Breast epithelium (tissue), 4 donors: Measurements from ENCODE around the gene FPGT. TPM values are rescaled to one million over a fixed set of nuclear protein-coding genes. Genes with fewer than 3 reads are reported as not detected.

Source experiments
- DNase-seq, 2 donors: peaks; one replicate each; pipeline ENCODE4 v3.0.0-alpha.2; 2019; ENCODE audit warnings: low spot score in 2 of 2
- H3K27ac ChIP-seq, 2 donors: fragments of 200-600 bp; sonication (generic) in 1 of 2; one replicate each; pipeline ENCODE4 v1.5.1; 2016 to 2019; ENCODE audit warnings: mild to moderate bottlenecking in 1 of 2
- H3K27me3 ChIP-seq, 2 donors: fragments of 200-600 bp; sonication (generic) in 1 of 2; one replicate each; pipeline versions ENCODE4 v1.5.1 to v1.6.0; 2017 to 2019; ENCODE audit warnings: control low read depth in 1 of 2, mild to moderate bottlenecking in 1 of 2
- H3K36me3 ChIP-seq: fragments of 200-600 bp; one replicate; pipeline ENCODE4 v1.5.1; 2019
- H3K4me1 ChIP-seq, 2 donors: fragments of 200-600 bp; sonication (generic); one replicate each; pipeline ENCODE4 v1.5.1; 2016 to 2019; ENCODE audit warnings: control low read depth in 1 of 2
- H3K4me3 ChIP-seq, 3 donors: fragments of 200-600 bp; sonication (generic); 1 replicate in 2 of 3; 2 replicates in 1 of 3; pipeline ENCODE4 v1.5.1; 2016 to 2019; ENCODE audit warnings: mild to moderate bottlenecking in 3 of 3, moderate library complexity in 2 of 3
- H3K9me3 ChIP-seq, 2 donors: fragments of 200-600 bp; sonication (generic) in 1 of 2; one replicate each; pipeline ENCODE4 v1.5.1; 2016 to 2019; ENCODE audit warnings: control low read depth in 1 of 2
- CTCF ChIP-seq, 3 donors: fragments of 450-650 bp; IDR thresholded peaks; one replicate each; pipeline ENCODE4 v1.5.1; 2016 to 2017; ENCODE audit warnings: antibody characterized with exemption in 3 of 3, mild to moderate bottlenecking in 3 of 3, moderate library complexity in 3 of 3
- POLR2A ChIP-seq: fragments of 450-650 bp; IDR thresholded peaks from one replicate; pipeline ENCODE4 v1.6.1; 2016; ENCODE audit warnings: antibody characterized with exemption, mild to moderate bottlenecking, moderate library complexity
- POLR2AphosphoS5 ChIP-seq, 3 donors: sonication (generic); formaldehyde crosslinking; IDR thresholded peaks; one replicate each; pipeline ENCODE4 v1.6.1; 2017; ENCODE audit warnings: antibody characterized with exemption in 3 of 3
- intact Hi-C: fragments of 100-400 bp; cut with DNase I; formaldehyde crosslinking; loops from one replicate; pipeline ENCODE4 v1.15.1; 2023; ENCODE audit warnings: low total_unique reads
- total RNA-seq, 3 donors: library from RNA; depleted of rRNA; stranded (reverse); fragments of >200 nt; gene quantifications; one replicate each; pipeline ENCODE4 v1.1.0, GENCODE V29; 2016

The FPGT gene
- total RNA-seq, 3 donors from 2014 or later = 11.5 to 23.7 (median 17.3) TPM

- no peaks in the 10 kb centered on the region for H3K36me3 ChIP-seq
- no peak overlapping the region for H3K4me3 ChIP-seq
- no peak overlapping the region for H3K27ac ChIP-seq
- DNase-seq = no peak
- intact Hi-C loops = no loop called here
- TF ChIP-seq CTCF (IDR thresholded peaks at IDR 0.05) (no peak), POLR2A (no peak), POLR2AphosphoS5 (IDR thresholded peaks at IDR 0.05) (no peak)
- no peaks in the 10 kb centered on the region for H3K4me1 ChIP-seq
- no peaks in the 10 kb centered on the region for H3K27me3 ChIP-seq
- no peaks in the 10 kb centered on the region for H3K9me3 ChIP-seq
Observed at GRCh38 chr1:74180490-74180889, 17.6 kb upstream of the FPGT start.

- Histone ChIP-seq H3K9me3 (no peaks in the 10 kb centered on the region), H3K27me3 (no peaks in the 10 kb centered on the region), H3K4me1 (no peaks in the 10 kb centered on the region), H3K4me3 (no peak overlapping the region), H3K36me3 (no peaks in the 10 kb centered on the region), H3K27ac (no peak overlapping the region)
- no peak for TF ChIP-seq POLR2A
- TF ChIP-seq CTCF (IDR thresholded peaks at IDR 0.05) = no peak
- TF ChIP-seq POLR2AphosphoS5 (IDR thresholded peaks at IDR 0.05) = no peak
- no peak for DNase-seq
- intact Hi-C loops = no loop called here
Observed at GRCh38 chr1:74193908-74194307, 4.1 kb upstream of the FPGT start.

DNA sequence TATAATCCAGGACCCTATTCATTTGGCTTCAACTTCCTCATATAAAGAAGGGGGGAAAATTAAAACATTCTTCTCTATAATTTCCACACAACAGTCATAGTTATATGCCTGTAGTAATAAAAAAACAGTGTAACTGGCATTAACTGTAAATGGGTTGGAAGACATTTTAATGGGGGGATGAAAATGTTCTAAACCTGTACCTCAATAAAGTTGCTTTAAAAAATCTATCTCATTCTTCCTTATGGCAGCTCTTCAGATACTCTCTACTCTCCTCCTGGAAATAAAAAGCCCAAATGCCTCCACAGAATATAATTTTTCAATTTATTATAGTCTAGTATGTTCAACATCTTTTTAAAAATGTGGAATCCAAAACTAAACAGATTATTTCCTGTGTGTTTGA, 2.7 kb upstream of the FPGT start:
- intact Hi-C loops = no loop called here
- Histone ChIP-seq H3K36me3 (no peaks in the 10 kb centered on the region), H3K27ac (no peak overlapping the region), H3K9me3 (no peaks in the 10 kb centered on the region), H3K27me3 (no peaks in the 10 kb centered on the region), H3K4me3 (no peak overlapping the region), H3K4me1 (no peaks in the 10 kb centered on the region)
- no peak for DNase-seq
- TF ChIP-seq CTCF (IDR thresholded peaks at IDR 0.05) = no peak
- TF ChIP-seq POLR2A = no peak
- no peak for TF ChIP-seq POLR2AphosphoS5 (IDR thresholded peaks at IDR 0.05)

- no peak for TF ChIP-seq POLR2AphosphoS5 (IDR thresholded peaks at IDR 0.05)
- no peak for TF ChIP-seq POLR2A
- no peak for TF ChIP-seq CTCF (IDR thresholded peaks at IDR 0.05)
- no peak for DNase-seq
- intact Hi-C loops = no loop called here
- no peaks in the 10 kb centered on the region for H3K27me3 ChIP-seq
- H3K9me3 ChIP-seq = no peaks in the 10 kb centered on the region
- H3K4me1 ChIP-seq = no peaks in the 10 kb centered on the region
- H3K36me3 ChIP-seq = no peaks in the 10 kb centered on the region
- peak overlapping the region; percentile 86 for H3K27ac ChIP-seq
- H3K4me3 ChIP-seq = peak overlapping the region; percentile 66 to 72 (median 67)
Observed at GRCh38 chr1:74197255-74197654, 787 bp upstream of the FPGT start.

DNA sequence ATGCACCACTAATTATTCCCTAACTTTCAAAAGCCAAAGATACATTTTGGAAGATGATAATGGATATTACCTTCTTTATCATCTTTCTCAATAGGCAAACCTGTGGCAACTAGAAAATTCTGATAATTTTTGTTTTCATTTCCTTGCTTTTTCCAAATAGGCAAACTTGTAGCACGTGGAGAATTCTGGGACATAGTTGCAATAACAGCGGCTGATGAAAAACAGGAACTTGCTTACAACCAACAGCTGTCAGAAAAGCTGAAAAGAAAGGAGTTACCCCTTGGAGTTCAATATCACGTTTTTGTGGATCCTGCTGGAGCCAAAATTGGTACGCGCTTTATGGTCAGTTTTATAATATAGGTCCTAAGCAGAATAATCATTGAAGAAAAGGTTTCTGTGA, 1.5 kb downstream of the FPGT start:
- Histone ChIP-seq H3K36me3 (no peaks in the 10 kb centered on the region), H3K27ac (no peak overlapping the region), H3K4me3 (no peak overlapping the region), H3K4me1 (no peaks in the 10 kb centered on the region), H3K9me3 (no peaks in the 10 kb centered on the region), H3K27me3 (no peaks in the 10 kb centered on the region)
- intact Hi-C loops = no loop called here
- DNase-seq = no peak
- no peak for TF ChIP-seq POLR2A
- TF ChIP-seq CTCF (IDR thresholded peaks at IDR 0.05) = no peak
- TF ChIP-seq POLR2AphosphoS5 (IDR thresholded peaks at IDR 0.05) = no peak
